ENCODE data around the gene SMARCD3.

GRCh38 chr7:151228024-151228866 is 20.2 kb downstream of the SMARCD3 start:
- TF ChIP-seq CTCF (IDR thresholded peaks at IDR 0.05) = no peak
- TF ChIP-seq POLR2A (IDR thresholded peaks at IDR 0.05) = no peak
